ENCODE data around the gene DOCK2.

- no peak for TF ChIP-seq CTCF (IDR thresholded peaks at IDR 0.05; ENCODE audit: insufficient read depth, low read length, poor library complexity, severe bottlenecking)
- no peak for TF ChIP-seq EZH2phosphoT487 (conservative IDR thresholded peaks at IDR 0.05; ENCODE audit: low read length)
These were observed 225.3 kb downstream of the DOCK2 start for GRCh38 chr5:169862391-169862811.
